ENCODE data around the gene NBAS. TPM values are rescaled to one million over a fixed set of nuclear protein-coding genes. Genes with fewer than 3 reads are reported as not detected.
A peak's percentile ranks its signal among the peaks of the same experiment; 100 is the strongest.

NBAS gene
- total and polyA plus RNA-seq, 2 of the 13 experiments (the other 11 are each of a cell fraction or from before 2014, with no cell fraction given), result 33.6 to 58.7 TPM

DNA sequence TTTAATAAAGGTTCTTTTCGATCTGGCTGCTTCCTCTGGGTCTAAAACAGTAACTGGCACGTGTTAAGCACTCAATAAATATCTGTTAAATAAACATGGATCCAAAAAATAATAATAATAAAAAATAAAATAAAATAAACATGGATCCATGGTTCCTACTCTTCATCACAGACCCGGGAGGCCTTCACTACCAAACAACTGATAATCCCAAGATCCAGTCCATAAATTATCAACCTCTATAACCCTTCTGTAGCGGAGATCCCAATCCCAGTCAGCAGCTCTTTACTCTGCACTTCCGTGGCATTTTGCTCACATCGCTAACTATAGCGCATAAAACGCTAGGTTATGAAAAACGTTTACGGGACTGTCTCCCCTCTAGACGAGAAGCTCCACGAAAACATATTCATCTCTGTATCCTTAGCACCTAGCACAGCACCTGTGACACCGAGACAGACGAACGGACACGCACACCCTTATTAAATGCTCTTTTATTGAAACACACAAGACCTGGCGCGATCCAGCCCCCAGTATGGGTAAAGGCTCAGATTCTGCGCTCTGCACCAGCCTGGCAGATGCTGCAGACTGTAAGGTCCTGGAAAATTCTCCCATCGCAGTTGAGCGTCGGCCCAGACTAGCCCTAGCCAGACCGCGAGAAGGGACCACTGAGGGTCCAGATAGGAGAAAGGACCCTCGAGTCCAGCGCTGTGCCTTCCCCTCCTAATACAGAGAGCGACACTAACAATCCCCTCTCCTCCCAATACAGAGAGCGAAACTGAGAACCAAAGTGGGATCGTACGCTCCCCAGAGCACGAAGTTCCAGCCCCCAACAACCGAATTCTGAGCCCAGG, 770 bp downstream of the NBAS start (continued):
- TF ChIP-seq ATF1 (CRISPR knock-in tag; IDR thresholded peaks at IDR 0.05) (no peak), NCOA1 (CRISPR knock-in tag; IDR thresholded peaks at IDR 0.05) (0 out of 2 replicates have a peak, but pooled peaks have one; percentile 11), MED13 (CRISPR knock-in tag; IDR thresholded peaks at IDR 0.05) (no peak), MAF1 (CRISPR knock-in tag; IDR thresholded peaks at IDR 0.05; ENCODE audit: borderline replicate concordance) (0 out of 2 replicates have a peak, but pooled peaks have one; percentile 30), SP4 (CRISPR knock-in tag; IDR thresholded peaks at IDR 0.05) (no peak), ZNF30 (CRISPR knock-in tag; IDR thresholded peaks at IDR 0.05) (no peak), TP53 (CRISPR knock-in tag; conservative IDR thresholded peaks at IDR 0.05) (0 out of 2 replicates have a peak, but pooled peaks have one; percentile 69), ZNF883 (CRISPR knock-in tag; IDR thresholded peaks at IDR 0.05; ENCODE audit: not compliant biosample characterization) (peak; percentile 12), PHF21A (CRISPR knock-in tag; IDR thresholded peaks at IDR 0.05) (no peak), RFXAP (CRISPR knock-in tag; IDR thresholded peaks at IDR 0.05; ENCODE audit: borderline replicate concordance) (peak; percentile 21; the same call in 1 of the 2 replicates), NAIF1 (CRISPR knock-in tag; IDR thresholded peaks at IDR 0.05; ENCODE audit: borderline replicate concordance) (0 out of 2 replicates have a peak, but pooled peaks have one; percentile 30), FOSL1 (CRISPR knock-in tag; IDR thresholded peaks at IDR 0.05; ENCODE audit: borderline replicate concordance) (0 out of 2 replicates have a peak, but pooled peaks have one; percentile 30), ZNF781 (CRISPR knock-in tag; IDR thresholded peaks at IDR 0.05; ENCODE audit: borderline replicate concordance, not compliant biosample characterization) (no peak), ZNF331 (CRISPR knock-in tag; IDR thresholded peaks at IDR 0.05) (0 out of 2 replicates have a peak, but pooled peaks have one; percentile 12)
- TF ChIP-seq, protein P1, sequence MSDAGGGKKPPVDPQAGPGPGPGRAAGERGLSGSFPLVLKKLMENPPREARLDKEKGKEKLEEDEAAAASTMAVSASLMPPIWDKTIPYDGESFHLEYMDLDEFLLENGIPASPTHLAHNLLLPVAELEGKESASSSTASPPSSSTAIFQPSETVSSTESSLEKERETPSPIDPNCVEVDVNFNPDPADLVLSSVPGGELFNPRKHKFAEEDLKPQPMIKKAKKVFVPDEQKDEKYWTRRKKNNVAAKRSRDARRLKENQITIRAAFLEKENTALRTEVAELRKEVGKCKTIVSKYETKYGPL (CRISPR knock-in tag; IDR thresholded peaks at IDR 0.05), result peak; percentile 17; the same call in 1 of the 2 replicates
- TF ChIP-seq, protein P2, sequence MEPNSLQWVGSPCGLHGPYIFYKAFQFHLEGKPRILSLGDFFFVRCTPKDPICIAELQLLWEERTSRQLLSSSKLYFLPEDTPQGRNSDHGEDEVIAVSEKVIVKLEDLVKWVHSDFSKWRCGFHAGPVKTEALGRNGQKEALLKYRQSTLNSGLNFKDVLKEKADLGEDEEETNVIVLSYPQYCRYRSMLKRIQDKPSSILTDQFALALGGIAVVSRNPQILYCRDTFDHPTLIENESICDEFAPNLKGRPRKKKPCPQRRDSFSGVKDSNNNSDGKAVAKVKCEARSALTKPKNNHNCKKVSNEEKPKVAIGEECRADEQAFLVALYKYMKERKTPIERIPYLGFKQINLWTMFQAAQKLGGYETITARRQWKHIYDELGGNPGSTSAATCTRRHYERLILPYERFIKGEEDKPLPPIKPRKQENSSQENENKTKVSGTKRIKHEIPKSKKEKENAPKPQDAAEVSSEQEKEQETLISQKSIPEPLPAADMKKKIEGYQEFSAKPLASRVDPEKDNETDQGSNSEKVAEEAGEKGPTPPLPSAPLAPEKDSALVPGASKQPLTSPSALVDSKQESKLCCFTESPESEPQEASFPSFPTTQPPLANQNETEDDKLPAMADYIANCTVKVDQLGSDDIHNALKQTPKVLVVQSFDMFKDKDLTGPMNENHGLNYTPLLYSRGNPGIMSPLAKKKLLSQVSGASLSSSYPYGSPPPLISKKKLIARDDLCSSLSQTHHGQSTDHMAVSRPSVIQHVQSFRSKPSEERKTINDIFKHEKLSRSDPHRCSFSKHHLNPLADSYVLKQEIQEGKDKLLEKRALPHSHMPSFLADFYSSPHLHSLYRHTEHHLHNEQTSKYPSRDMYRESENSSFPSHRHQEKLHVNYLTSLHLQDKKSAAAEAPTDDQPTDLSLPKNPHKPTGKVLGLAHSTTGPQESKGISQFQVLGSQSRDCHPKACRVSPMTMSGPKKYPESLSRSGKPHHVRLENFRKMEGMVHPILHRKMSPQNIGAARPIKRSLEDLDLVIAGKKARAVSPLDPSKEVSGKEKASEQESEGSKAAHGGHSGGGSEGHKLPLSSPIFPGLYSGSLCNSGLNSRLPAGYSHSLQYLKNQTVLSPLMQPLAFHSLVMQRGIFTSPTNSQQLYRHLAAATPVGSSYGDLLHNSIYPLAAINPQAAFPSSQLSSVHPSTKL (CRISPR knock-in tag; IDR thresholded peaks at IDR 0.05), result no peak
- TF ChIP-seq, protein P3, sequence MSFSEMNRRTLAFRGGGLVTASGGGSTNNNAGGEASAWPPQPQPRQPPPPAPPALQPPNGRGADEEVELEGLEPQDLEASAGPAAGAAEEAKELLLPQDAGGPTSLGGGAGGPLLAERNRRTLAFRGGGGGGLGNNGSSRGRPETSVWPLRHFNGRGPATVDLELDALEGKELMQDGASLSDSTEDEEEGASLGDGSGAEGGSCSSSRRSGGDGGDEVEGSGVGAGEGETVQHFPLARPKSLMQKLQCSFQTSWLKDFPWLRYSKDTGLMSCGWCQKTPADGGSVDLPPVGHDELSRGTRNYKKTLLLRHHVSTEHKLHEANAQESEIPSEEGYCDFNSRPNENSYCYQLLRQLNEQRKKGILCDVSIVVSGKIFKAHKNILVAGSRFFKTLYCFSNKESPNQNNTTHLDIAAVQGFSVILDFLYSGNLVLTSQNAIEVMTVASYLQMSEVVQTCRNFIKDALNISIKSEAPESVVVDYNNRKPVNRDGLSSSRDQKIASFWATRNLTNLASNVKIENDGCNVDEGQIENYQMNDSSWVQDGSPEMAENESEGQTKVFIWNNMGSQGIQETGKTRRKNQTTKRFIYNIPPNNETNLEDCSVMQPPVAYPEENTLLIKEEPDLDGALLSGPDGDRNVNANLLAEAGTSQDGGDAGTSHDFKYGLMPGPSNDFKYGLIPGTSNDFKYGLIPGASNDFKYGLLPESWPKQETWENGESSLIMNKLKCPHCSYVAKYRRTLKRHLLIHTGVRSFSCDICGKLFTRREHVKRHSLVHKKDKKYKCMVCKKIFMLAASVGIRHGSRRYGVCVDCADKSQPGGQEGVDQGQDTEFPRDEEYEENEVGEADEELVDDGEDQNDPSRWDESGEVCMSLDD (CRISPR knock-in tag; IDR thresholded peaks at IDR 0.05; ENCODE audit: borderline replicate concordance), result peak; percentile 37; the same call in 1 of the 2 replicates

All from HepG2 (cell line).